ENCODE results near the gene RCCD1.

The RCCD1 gene

GRCh38 chr15:90987561-90988141 lies 33.0 kb downstream of the RCCD1 start:
- POLR2A ChIA-PET, result no interaction called here
- CTCF ChIA-PET, result interaction anchor here (0.6 to 3.2 kb wide), 8 partner anchors 9 to 246 kb away, joined by 4 to 15 read pairs (median 6); partner anchors contain the start of gene HDDC3
- no peak overlapping the region for H3K4me3 ChIP-seq (ENCODE audit: low read depth, low read length)
- H3K4me1 ChIP-seq (ENCODE audit: control insufficient read depth, insufficient read depth, low read length), result peaks cover 33% of the 10 kb centered on the region
- no peaks in the 10 kb centered on the region for H3K9me3 ChIP-seq (ENCODE audit: control insufficient read depth, insufficient read depth, low read depth, low read length)
- H3K36me3 ChIP-seq (ENCODE audit: control insufficient read depth in 2 of 2, insufficient read depth in 1 of 2, low read length in 2 of 2), result peaks cover 29 to 51% of the 10 kb centered on the region in 2 experiments
- H3K27ac ChIP-seq (ENCODE audit: extremely low read depth, low read depth, low read length), result no peak overlapping the region; the same call in none of the 2 replicates
- TF ChIP-seq PRDM1 (tag by site-specific recombination; IDR thresholded peaks at IDR 0.05) (peak; percentile 50), ZNF664 (tag by site-specific recombination; IDR thresholded peaks at IDR 0.05) (peak; percentile 63; the same call in 1 of the 2 replicates), SCRT1 (tag by site-specific recombination; IDR thresholded peaks at IDR 0.05; ENCODE audit: borderline replicate concordance) (peak; percentile 87), SCRT2 (tag by site-specific recombination; IDR thresholded peaks at IDR 0.05) (peak; percentile 93), ZNF610 (tag by site-specific recombination; IDR thresholded peaks at IDR 0.05; ENCODE audit: borderline replicate concordance) (no peak), KLF17 (tag by site-specific recombination; IDR thresholded peaks at IDR 0.05) (no peak), ZNF202 (tag by site-specific recombination; IDR thresholded peaks at IDR 0.05; ENCODE audit: borderline replicate concordance) (no peak)

GRCh38 chr15:90988296-90988695 lies 33.6 kb downstream of the RCCD1 start:
- Histone ChIP-seq H3K4me1 (ENCODE audit: control insufficient read depth, insufficient read depth, low read length) (peaks cover 33% of the 10 kb centered on the region), H3K36me3 (ENCODE audit: control insufficient read depth in 2 of 2, insufficient read depth in 1 of 2, low read length in 2 of 2) (peaks cover 22 to 51% of the 10 kb centered on the region in 2 experiments), H3K27ac (ENCODE audit: extremely low read depth, low read depth, low read length) (peak overlapping the region; percentile 4), H3K4me3 (ENCODE audit: low read depth, low read length) (no peak overlapping the region), H3K9me3 (ENCODE audit: control insufficient read depth, insufficient read depth, low read depth, low read length) (no peaks in the 10 kb centered on the region)
- CTCF ChIA-PET, result interaction anchor here (0.6 to 3.2 kb wide), 4 partner anchors 32 to 245 kb away, joined by 5 to 15 read pairs (median 7); partner anchors contain the start of gene HDDC3
- TF ChIP-seq TSHZ1 (tag by site-specific recombination; IDR thresholded peaks at IDR 0.05; ENCODE audit: borderline replicate concordance) (no peak), ZNF335 (tag by site-specific recombination; conservative IDR thresholded peaks at IDR 0.05) (peak; percentile 24; the same call in 1 of the 2 replicates), ZNF600 (tag by site-specific recombination; IDR thresholded peaks at IDR 0.05) (peak; percentile 32; the same call in 1 of the 2 replicates), ZNF169 (tag by site-specific recombination; IDR thresholded peaks at IDR 0.05) (no peak), ZNF514 (tag by site-specific recombination; IDR thresholded peaks at IDR 0.05) (no peak)
- POLR2A ChIA-PET, result no interaction called here

DNA sequence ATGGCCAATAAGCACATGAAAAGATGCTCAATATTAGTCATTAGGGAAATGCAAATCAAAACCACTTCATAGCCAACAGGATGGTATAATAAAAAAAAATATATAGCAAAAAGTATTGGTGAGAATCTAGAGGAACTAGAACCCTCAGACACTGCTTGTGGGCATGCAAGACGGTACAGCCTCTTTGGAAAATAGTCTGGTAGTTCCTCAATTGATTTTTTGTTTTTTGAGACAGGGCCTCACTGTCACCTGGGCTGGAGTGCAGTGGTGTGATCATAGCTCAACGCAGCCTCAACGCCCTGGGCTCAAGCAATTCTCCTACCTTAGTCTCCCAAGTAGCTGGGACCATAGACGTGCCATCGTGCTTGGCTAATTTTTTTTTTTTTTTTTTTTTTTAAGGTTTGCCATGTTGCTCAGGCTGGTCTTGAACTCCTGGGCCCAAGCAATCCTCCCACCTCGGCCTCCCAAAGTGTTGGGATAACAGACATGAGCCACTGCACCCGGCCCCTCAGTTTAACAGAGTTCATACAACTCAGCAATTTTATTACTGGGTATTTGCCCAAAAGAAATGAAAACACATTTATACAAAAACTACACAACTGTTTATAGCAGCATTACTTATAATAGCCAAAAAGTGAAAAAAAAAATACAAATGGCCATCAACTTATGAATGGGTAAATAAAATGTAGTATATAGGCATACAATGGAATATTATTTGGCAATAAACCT lies 34.5 kb downstream of the RCCD1 start:
- Histone ChIP-seq H3K27ac (ENCODE audit: extremely low read depth, low read depth, low read length) (0 out of 2 replicates have a peak overlapping the region, but pooled peaks have one; percentile 4), H3K9me3 (ENCODE audit: control insufficient read depth, insufficient read depth, low read depth, low read length) (no peaks in the 10 kb centered on the region), H3K4me3 (ENCODE audit: low read depth, low read length) (no peak overlapping the region), H3K4me1 (ENCODE audit: control insufficient read depth, insufficient read depth, low read length) (peaks cover 33% of the 10 kb centered on the region), H3K36me3 (ENCODE audit: control insufficient read depth in 2 of 2, insufficient read depth in 1 of 2, low read length in 2 of 2) (peaks cover 13 to 42% of the 10 kb centered on the region in 2 experiments)
- TF ChIP-seq ZNF792 (tag by site-specific recombination; IDR thresholded peaks at IDR 0.05), result no peak
- TF ChIP-seq, protein P1, sequence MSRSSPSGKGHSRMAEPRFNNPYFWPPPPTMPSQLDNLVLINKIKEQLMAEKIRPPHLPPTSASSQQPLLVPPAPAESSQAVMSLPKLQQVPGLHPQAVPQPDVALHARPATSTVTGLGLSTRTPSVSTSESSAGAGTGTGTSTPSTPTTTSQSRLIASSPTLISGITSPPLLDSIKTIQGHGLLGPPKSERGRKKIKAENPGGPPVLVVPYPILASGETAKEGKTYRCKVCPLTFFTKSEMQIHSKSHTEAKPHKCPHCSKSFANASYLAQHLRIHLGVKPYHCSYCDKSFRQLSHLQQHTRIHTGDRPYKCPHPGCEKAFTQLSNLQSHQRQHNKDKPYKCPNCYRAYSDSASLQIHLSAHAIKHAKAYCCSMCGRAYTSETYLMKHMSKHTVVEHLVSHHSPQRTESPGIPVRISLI (tag by site-specific recombination; IDR thresholded peaks at IDR 0.05), result peak; percentile 68; the same call in 1 of the 2 replicates
- TF ChIP-seq ZNF600 (tag by site-specific recombination; IDR thresholded peaks at IDR 0.05), result 0 out of 2 replicates have a peak, but pooled peaks have one; percentile 33
- POLR2A ChIA-PET, result interaction anchor here (0.6 kb wide), 2 partner anchors 75 to 1831 kb away, joined by 3 to 5 read pairs; no protein-coding TSS in a partner anchor
- CTCF ChIA-PET, result interaction anchor here (0.6 to 1.7 kb wide), 5 partner anchors 8 to 817 kb away, joined by 3 to 8 read pairs (median 3); partner anchors contain the start of gene HDDC3

Measured in HEK293 (cell line).